ENCODE data around the gene SLC12A4.

DNA sequence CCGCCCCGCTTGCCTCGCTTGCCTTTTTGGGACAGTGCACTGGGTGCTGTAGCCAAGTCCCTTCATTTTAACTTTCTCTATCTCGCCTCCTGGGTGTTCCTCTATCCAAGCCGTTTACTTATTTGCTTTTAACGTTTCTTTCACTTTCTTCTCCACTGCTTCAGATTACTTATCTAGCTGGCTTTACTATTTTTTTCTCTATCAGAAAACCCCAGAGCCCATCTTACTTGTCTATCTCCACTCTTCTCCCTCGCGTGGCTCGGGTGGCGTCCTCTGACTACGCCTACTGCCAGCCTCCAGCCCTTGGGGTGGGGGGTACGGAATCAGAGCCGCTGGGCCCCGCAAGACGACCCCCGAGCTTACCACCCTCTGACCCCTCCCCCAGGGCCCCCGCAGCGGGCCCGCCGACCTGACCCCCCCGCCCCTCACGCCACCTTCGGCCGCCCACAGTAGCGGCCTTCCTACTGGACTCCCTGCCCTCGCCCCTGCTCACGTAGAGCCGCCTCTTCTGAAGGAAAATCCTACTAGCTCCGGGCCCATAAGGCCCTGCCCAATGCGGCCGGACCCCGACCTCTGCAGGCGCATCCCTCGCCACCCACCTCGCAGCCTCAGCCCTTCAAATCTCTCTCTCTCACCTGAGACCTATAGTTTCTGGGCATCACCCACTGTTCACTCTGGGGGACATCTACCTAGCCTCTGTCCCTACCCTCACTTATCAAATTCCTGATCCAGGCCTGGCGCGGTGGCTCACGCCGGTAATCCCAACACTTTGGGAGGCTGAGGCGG, 1.0 kb upstream of the SLC12A4 start:
- TF ChIP-seq, protein P1, sequence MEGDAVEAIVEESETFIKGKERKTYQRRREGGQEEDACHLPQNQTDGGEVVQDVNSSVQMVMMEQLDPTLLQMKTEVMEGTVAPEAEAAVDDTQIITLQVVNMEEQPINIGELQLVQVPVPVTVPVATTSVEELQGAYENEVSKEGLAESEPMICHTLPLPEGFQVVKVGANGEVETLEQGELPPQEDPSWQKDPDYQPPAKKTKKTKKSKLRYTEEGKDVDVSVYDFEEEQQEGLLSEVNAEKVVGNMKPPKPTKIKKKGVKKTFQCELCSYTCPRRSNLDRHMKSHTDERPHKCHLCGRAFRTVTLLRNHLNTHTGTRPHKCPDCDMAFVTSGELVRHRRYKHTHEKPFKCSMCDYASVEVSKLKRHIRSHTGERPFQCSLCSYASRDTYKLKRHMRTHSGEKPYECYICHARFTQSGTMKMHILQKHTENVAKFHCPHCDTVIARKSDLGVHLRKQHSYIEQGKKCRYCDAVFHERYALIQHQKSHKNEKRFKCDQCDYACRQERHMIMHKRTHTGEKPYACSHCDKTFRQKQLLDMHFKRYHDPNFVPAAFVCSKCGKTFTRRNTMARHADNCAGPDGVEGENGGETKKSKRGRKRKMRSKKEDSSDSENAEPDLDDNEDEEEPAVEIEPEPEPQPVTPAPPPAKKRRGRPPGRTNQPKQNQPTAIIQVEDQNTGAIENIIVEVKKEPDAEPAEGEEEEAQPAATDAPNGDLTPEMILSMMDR (IDR thresholded peaks at IDR 0.05 in 8 of 11, conservative IDR thresholded peaks at IDR 0.05 in 3 of 11), result no peak
- no peak for TF ChIP-seq POLR2A (IDR thresholded peaks at IDR 0.05)
- TF ChIP-seq POLR2AphosphoS5 (IDR thresholded peaks at IDR 0.05), result no peak

Data from spleen (tissue), 7 donors.